GM12873 (cell line): Measurements from ENCODE around the gene SLC35F6.

Experiments
- CTCF ChIP-seq: IDR thresholded peaks from 2 replicates; pipeline ENCODE4 v1.5.1; 2012; ENCODE audit warnings: low read depth, mild to moderate bottlenecking, moderate library complexity, low read length, control low read depth; ENCODE audit not compliant: insufficient read depth; ENCODE audit errors: missing control alignments

The SLC35F6 gene

GRCh38 chr2:26752656-26753055 is 11.4 kb upstream of the SLC35F6 start:
- TF ChIP-seq CTCF, result no peak

- no peak for TF ChIP-seq CTCF
These were observed 9.5 kb upstream of the SLC35F6 start for GRCh38 chr2:26754539-26754938.

GRCh38 chr2:26754972-26755670 is 9.0 kb upstream of the SLC35F6 start:
- no peak for TF ChIP-seq CTCF

- TF ChIP-seq CTCF, result no peak
These were observed 7.7 kb upstream of the SLC35F6 start for GRCh38 chr2:26756337-26756736.

GRCh38 chr2:26757873-26758789 is 6.0 kb upstream of the SLC35F6 start:
- no peak for TF ChIP-seq CTCF

GRCh38 chr2:26758790-26759321 is 5.2 kb upstream of the SLC35F6 start:
- no peak for TF ChIP-seq CTCF

GRCh38 chr2:26759845-26760244 is 4.2 kb upstream of the SLC35F6 start:
- TF ChIP-seq CTCF, result no peak
